A549 (cell line): ENCODE results near the gene MBP.

Experiments
- BHLHE40 ChIP-seq: IDR thresholded peaks from 2 replicates; pipeline ENCODE4 v1.6.1; 2012; ENCODE audit warnings: low read depth, low read length, inconsistent platforms
- CBX2 ChIP-seq: fragments of 200-600 bp; sonication (generic); IDR thresholded peaks from 2 replicates; pipeline ENCODE4 v1.6.1; 2016; ENCODE audit warnings: low read depth, mild to moderate bottlenecking, borderline replicate concordance
- CHD4 ChIP-seq: fragments of 200-600 bp; sonication (generic); IDR thresholded peaks from 2 replicates; pipeline ENCODE4 v1.6.1; 2016; ENCODE audit warnings: antibody characterized with exemption, mild to moderate bottlenecking, borderline replicate concordance
- CTCF ChIP-seq: fragments of >200 bp; sonication (Bioruptor Twin); formaldehyde crosslinking; IDR thresholded peaks from 3 replicates; pipeline ENCODE4 v1.5.1; 2016
- EP300 ChIP-seq, 2 experiments: fragments of >200 bp; sonication (Bioruptor Twin); formaldehyde crosslinking; IDR thresholded peaks; 2 replicates in 1 of 2; 3 replicates in 1 of 2; pipeline ENCODE4 v1.6.1; 2016 to 2017
- FOSL2 ChIP-seq, 2 experiments: fragments of 450-650 bp in 1 of 2; fragments of >200 bp in 1 of 2; sonication (Bioruptor Twin) in 1 of 2; formaldehyde crosslinking; IDR thresholded peaks; 2 replicates each; pipeline versions ENCODE4 v1.5.0 to v1.6.1; 2016 to 2020; ENCODE audit warnings: mild to moderate bottlenecking in 1 of 2, moderate library complexity in 1 of 2
- HDAC2 ChIP-seq: fragments of 200-600 bp; sonication (generic); IDR thresholded peaks from 2 replicates; pipeline ENCODE4 v1.6.1; 2016
- MAFK ChIP-seq: fragments of 450-650 bp; IDR thresholded peaks from 2 replicates; pipeline ENCODE4 v1.6.1; 2014; ENCODE audit not compliant: partially characterized antibody
- RFX5 ChIP-seq: fragments of 450-650 bp; IDR thresholded peaks from 2 replicates; pipeline ENCODE4 v1.7.1; 2014; ENCODE audit warnings: antibody characterized with exemption, mild to moderate bottlenecking, moderate library complexity
- RNF2 ChIP-seq: fragments of 200-600 bp; sonication (generic); IDR thresholded peaks from 2 replicates; pipeline ENCODE4 v1.6.1; 2016; ENCODE audit warnings: low read depth, mild to moderate bottlenecking, antibody characterized with exemption, moderate library complexity, borderline replicate concordance
- SMC3 ChIP-seq: fragments of >200 bp; sonication (Bioruptor Twin); formaldehyde crosslinking; IDR thresholded peaks from 3 replicates; pipeline ENCODE4 v1.6.1; 2018; ENCODE audit warnings: inconsistent platforms

GRCh38 chr18:77072566-77072965, 60.0 kb downstream of the MBP start:
- TF ChIP-seq RFX5 (no peak), CTCF (no peak), RNF2 (no peak), EP300 (IDR thresholded peaks at IDR 0.05) (no peak), CHD4 (no peak), SMC3 (no peak), HDAC2 (no peak), CBX2 (no peak), MAFK (no peak), FOSL2 (IDR thresholded peaks at IDR 0.05) (no peak), FOSL2 (CRISPR knock-in tag; IDR thresholded peaks at IDR 0.05) (no peak), BHLHE40 (no peak)
